ENCODE measurements around the gene ARHGAP45. TPM values are rescaled to one million over a fixed set of nuclear protein-coding genes. Genes with fewer than 3 reads are reported as not detected.
"Not testable (repeated sequence)": the region's sequence is repeated elsewhere in the genome, so short reads cannot be mapped to it uniquely, and the experiment has no call there.

ARHGAP45 gene
- total RNA-seq, 2 donors from 2014 or later = 603 to 646 TPM

DNA sequence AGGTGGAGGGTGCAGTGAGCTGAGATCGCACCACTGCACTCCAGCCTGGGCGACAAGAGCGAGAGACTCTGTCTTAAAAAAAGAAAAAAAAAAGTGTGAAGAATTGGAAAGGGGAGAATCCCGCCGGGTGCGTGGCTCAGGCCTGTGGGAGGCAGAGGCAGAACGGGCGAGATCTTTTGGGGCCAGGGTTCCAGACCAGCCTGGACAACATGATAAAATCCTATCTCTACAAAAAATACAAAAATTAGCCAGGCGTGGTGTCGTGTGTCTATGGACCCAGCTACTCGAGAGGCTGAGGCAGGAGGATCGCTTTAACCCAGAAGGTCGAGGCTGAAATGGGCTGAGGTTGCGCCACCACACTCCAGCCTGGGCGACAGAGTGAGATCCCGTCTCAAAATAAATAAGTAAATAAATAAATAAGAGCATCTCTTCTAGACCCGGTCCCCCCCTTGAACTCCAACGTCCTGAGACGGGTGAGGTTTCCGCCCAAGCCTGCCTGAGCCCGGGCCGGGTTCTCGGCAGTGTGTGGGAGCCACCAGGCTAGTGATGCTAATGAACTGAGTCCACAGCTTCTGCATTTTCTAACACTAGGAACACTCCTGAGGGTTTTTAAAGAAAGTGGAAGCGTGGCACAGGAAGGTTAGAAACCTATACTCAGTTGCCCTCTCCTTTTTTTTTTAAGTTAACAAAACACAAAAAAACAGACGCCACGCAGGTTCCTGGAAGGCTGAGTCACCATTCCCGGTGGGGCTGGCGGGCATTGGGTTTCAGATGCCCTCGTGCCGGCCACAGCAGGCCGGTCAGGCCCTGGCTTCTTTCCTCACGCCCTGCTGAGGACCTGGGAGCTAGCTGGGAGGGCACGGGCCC is 58.9 kb downstream of the ARHGAP45 start:
- no peak overlapping the region for H3K4me3 Mint-ChIP-seq
- no peak for ATAC-seq

DNA sequence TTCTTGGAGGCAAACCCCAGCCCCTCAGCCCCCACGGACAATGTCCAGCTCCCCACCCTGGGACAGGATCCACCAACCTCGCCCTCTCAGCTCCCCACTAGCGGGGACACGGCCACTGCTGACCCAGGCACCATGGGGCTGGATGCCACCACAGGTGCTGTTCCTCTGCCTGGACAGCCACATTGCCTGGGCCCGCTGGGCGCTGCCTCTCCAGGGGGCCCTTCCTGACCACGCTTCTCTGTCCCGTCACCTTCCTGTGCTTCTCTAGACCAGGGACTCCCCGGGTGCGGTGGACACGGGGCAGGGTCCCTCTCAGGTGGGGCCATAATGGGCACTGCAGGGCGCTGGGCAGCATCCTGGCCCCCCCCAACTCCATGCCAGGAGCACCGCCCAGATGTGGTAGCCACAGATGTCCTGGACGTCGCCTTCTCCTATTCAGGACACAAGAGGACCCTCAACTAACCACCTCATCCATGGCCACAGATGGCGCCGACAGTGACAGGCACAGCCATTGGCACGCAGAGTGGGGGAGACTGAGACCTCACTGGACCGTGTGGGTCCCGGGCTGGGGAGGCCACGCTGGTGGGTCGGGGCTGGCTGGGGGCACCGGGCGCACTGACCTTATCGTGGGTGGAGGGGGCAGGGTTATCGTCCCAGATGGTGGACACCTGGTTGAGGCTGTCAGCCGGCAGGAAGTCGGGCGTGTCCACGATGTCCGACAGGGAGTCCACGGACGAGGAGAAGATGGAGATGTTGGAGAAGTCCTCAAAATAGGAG is 60.2 kb downstream of the ARHGAP45 start:
- H3K4me3 Mint-ChIP-seq = peak overlapping the region; percentile 33
- H3K36me3 Mint-ChIP-seq (ENCODE audit: low read depth) = no peaks in the 10 kb centered on the region
- peaks cover 19% of the 10 kb centered on the region for H3K4me1 Mint-ChIP-seq
- H3K27me3 Mint-ChIP-seq = no peaks in the 10 kb centered on the region
- DNase-seq (no peak), ATAC-seq (no peak)
- peak overlapping the region; percentile 57 for H3K27ac Mint-ChIP-seq
- H3K9me3 ChIP-seq (ENCODE audit: control insufficient read depth, low read length, poor library complexity, severe bottlenecking) = no peaks in the 10 kb centered on the region

More for the DNA sequence above, 58.9 kb downstream of the ARHGAP45 start:
- Mint-ChIP-seq H3K27me3 (no peaks in the 10 kb centered on the region), H3K36me3 (ENCODE audit: low read depth) (no peaks in the 10 kb centered on the region), H3K4me1 (peaks cover 19% of the 10 kb centered on the region), H3K27ac (peak overlapping the region; percentile 57)
- DNase-seq = no peak
- H3K9me3 ChIP-seq (ENCODE audit: control insufficient read depth, low read length, poor library complexity, severe bottlenecking) = no peaks in the 10 kb centered on the region

- ATAC-seq (no peak), DNase-seq (no peak)
- Mint-ChIP-seq H3K4me1 (peaks cover 17% of the 10 kb centered on the region), H3K27ac (peak overlapping the region; percentile 57), H3K4me3 (no peak overlapping the region), H3K36me3 (ENCODE audit: low read depth) (no peaks in the 10 kb centered on the region), H3K27me3 (no peaks in the 10 kb centered on the region)
- H3K9me3 ChIP-seq (ENCODE audit: control insufficient read depth, low read length, poor library complexity, severe bottlenecking) = no peaks in the 10 kb centered on the region
Observed at GRCh38 chr19:1128106-1128505, 61.1 kb downstream of the ARHGAP45 start.

- H3K27me3 Mint-ChIP-seq; DNase-seq; ATAC-seq; H3K27ac Mint-ChIP-seq; H3K36me3 Mint-ChIP-seq (ENCODE audit: low read depth); H3K9me3 ChIP-seq (ENCODE audit: control insufficient read depth, low read length, poor library complexity, severe bottlenecking): not testable (repeated sequence)
- peak overlapping the region; percentile 66 for H3K4me3 Mint-ChIP-seq
- peaks cover 22% of the 10 kb centered on the region for H3K4me1 Mint-ChIP-seq
Observed at GRCh38 chr19:1129084-1129483, 62.1 kb downstream of the ARHGAP45 start.

DNA sequence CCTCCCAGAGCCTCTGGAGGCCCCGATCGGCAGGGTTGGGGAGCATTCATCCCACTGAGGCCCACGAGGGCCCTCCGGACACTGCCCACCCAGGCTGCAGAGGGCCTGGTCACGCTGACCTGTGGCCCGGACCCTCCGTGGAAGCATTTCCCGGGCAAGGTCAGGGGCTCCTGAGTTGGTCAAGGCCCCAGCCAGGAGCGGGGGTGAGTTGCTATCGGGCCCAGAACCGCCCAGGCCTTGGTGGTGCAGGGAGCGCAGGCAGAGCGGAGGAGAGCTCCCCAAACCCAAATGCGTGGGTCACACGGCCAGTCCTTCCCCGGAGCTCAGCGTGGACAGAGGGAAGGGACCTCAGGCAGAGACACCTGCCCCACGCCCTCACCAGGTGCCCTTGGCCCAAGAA is 62.6 kb downstream of the ARHGAP45 start:
- Mint-ChIP-seq H3K27me3 (no peaks in the 10 kb centered on the region), H3K27ac (no peak overlapping the region), H3K4me1 (peaks cover 22% of the 10 kb centered on the region), H3K4me3 (peak overlapping the region; percentile 49), H3K36me3 (ENCODE audit: low read depth) (no peaks in the 10 kb centered on the region)
- ATAC-seq = no peak
- no peak for DNase-seq
- no peaks in the 10 kb centered on the region for H3K9me3 ChIP-seq (ENCODE audit: control insufficient read depth, low read length, poor library complexity, severe bottlenecking)

- DNase-seq (no peak), ATAC-seq (no peak)
- Mint-ChIP-seq H3K4me1 (peaks cover 20% of the 10 kb centered on the region), H3K27me3 (no peaks in the 10 kb centered on the region), H3K27ac (peak overlapping the region; percentile 78), H3K36me3 (ENCODE audit: low read depth) (no peaks in the 10 kb centered on the region), H3K4me3 (peak overlapping the region; percentile 89)
- H3K9me3 ChIP-seq (ENCODE audit: control insufficient read depth, low read length, poor library complexity, severe bottlenecking) = no peaks in the 10 kb centered on the region
Observed at GRCh38 chr19:1130771-1131717, 64.1 kb downstream of the ARHGAP45 start.

GRCh38 chr19:1131718-1132551 is 65.0 kb downstream of the ARHGAP45 start:
- H3K36me3 Mint-ChIP-seq (ENCODE audit: low read depth) = no peaks in the 10 kb centered on the region

DNA sequence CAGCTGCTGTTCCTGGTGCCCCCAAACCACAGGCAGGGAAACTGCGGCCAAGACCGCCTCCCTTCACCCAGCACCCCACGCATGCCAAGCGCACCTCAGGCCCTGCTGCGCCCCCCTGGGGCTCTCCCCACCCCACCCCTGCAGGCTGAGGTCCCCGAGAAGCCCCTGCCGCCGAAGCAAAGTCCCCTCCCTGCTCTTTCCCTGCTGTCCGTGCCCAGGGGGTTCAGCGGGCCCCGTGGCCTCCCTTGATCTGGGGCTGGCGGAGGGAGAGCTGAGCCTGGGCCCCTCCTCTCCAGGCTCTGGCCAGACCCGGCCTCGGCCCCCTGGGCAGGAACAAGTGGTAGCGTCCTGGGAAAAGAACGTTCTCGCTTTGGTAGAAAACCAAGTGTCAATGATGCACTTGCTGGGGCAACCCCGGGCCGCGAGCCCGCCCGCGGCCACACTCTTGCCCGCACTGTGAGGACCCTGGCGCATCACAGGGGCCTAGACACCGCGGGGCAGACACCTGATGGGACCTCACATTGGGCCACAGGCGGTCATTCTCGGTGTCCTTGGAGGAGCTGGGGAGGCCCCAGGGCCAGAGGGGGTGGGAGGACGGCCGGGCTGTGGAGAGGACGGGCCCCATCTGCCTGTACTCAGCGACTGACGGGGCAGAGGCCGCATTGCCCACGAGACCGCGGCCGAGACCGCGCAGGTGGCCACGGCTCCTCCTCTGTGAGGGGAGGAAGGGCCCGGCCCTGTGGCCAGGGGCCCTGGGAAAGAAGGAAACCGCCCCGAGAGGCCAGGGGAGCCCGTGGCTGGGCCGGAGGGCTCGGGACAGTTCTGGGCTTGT is 65.8 kb downstream of the ARHGAP45 start:
- Mint-ChIP-seq H3K27me3 (no peaks in the 10 kb centered on the region), H3K4me3 (peak overlapping the region; percentile 89), H3K36me3 (ENCODE audit: low read depth) (no peaks in the 10 kb centered on the region), H3K4me1 (peaks cover 25% of the 10 kb centered on the region), H3K27ac (peak overlapping the region; percentile 78)
- DNase-seq (no peak), ATAC-seq (peak; percentile 4)
- H3K9me3 ChIP-seq (ENCODE audit: control insufficient read depth, low read length, poor library complexity, severe bottlenecking) = no peaks in the 10 kb centered on the region

More at GRCh38 chr19:1131718-1132551, 65.0 kb downstream of the ARHGAP45 start:
- peak; percentile 66 for ATAC-seq
- Mint-ChIP-seq H3K27me3 (no peaks in the 10 kb centered on the region), H3K4me1 (peaks cover 25% of the 10 kb centered on the region), H3K27ac (peak overlapping the region; percentile 78), H3K4me3 (peak overlapping the region; percentile 89)
- DNase-seq = peak; percentile 64 to 81 (median 78)
- H3K9me3 ChIP-seq (ENCODE audit: control insufficient read depth, low read length, poor library complexity, severe bottlenecking) = no peaks in the 10 kb centered on the region

- no peaks in the 10 kb centered on the region for H3K36me3 Mint-ChIP-seq (ENCODE audit: low read depth)
- DNase-seq (peak; percentile 69 to 81 (median 74)), ATAC-seq (peak; percentile 82)
- H3K27ac Mint-ChIP-seq = peak overlapping the region; percentile 78
- peaks cover 23% of the 10 kb centered on the region for H3K4me1 Mint-ChIP-seq
- no peaks in the 10 kb centered on the region for H3K27me3 Mint-ChIP-seq
- H3K4me3 Mint-ChIP-seq = peak overlapping the region; percentile 89
- no peaks in the 10 kb centered on the region for H3K9me3 ChIP-seq (ENCODE audit: control insufficient read depth, low read length, poor library complexity, severe bottlenecking)
Observed at GRCh38 chr19:1133471-1133929, 66.5 kb downstream of the ARHGAP45 start.

- H3K27me3 Mint-ChIP-seq = no peaks in the 10 kb centered on the region
- no peak for ATAC-seq
- no peaks in the 10 kb centered on the region for H3K9me3 ChIP-seq (ENCODE audit: control insufficient read depth, low read length, poor library complexity, severe bottlenecking)
- no peak for DNase-seq
- H3K27ac Mint-ChIP-seq = peak overlapping the region; percentile 78
- peaks cover 21% of the 10 kb centered on the region for H3K4me1 Mint-ChIP-seq
- no peaks in the 10 kb centered on the region for H3K36me3 Mint-ChIP-seq (ENCODE audit: low read depth)
- no peak overlapping the region for H3K4me3 Mint-ChIP-seq
Observed at GRCh38 chr19:1134431-1134830, 67.5 kb downstream of the ARHGAP45 start.

GRCh38 chr19:1135454-1135853 is 68.5 kb downstream of the ARHGAP45 start:
- Mint-ChIP-seq H3K27ac (peak overlapping the region; percentile 78), H3K27me3 (no peaks in the 10 kb centered on the region), H3K4me1 (peaks cover 17% of the 10 kb centered on the region), H3K4me3 (peak overlapping the region; percentile 31), H3K36me3 (ENCODE audit: low read depth) (no peaks in the 10 kb centered on the region)
- no peak for ATAC-seq
- H3K9me3 ChIP-seq (ENCODE audit: control insufficient read depth, low read length, poor library complexity, severe bottlenecking) = no peaks in the 10 kb centered on the region
- no peak for DNase-seq

Measured in T-helper 17 cell (primary cell).